Natural killer cell treated with Interleukin-12 subunit alpha and Interleukin-12 subunit beta and Interleukin-15 and Interleukin-18, amount 100 ng/mL, for 72 hours (primary cell): ENCODE measurements around the gene LYZL1. TPM values are rescaled to one million over a fixed set of nuclear protein-coding genes. Genes with fewer than 3 reads are reported as not detected.
"Not testable (repeated sequence)": the region's sequence is repeated elsewhere in the genome, so short reads cannot be mapped to it uniquely, and the experiment has no call there.

Source experiments
- ATAC-seq, 2 donors: fragments of 150-1000 bp; cut with Tn5 transposase in 1 of 2; sonication (Bioruptor Pico), chemical (Tn5 transposase) in 1 of 2; 2 replicates each; pipeline ENCODE4 v1.10.0; 2021
- DNase-seq: peaks from one replicate; pipeline ENCODE4 v3.0.0; 2022; ENCODE audit warnings: low spot score
- H3K27ac Mint-ChIP-seq, 2 donors: 1 replicate in 1 of 2; 2 replicates in 1 of 2; pipeline ENCODE4 v1.8.0; 2022; ENCODE audit warnings: mixed read lengths in 2 of 2, mild to moderate bottlenecking in 1 of 2, moderate library complexity in 1 of 2
- H3K27me3 Mint-ChIP-seq, 2 donors: 1 replicate in 1 of 2; 2 replicates in 1 of 2; pipeline ENCODE4 v1.8.0; 2022; ENCODE audit warnings: mixed read lengths in 2 of 2
- H3K36me3 Mint-ChIP-seq: one replicate; pipeline ENCODE4 v1.8.0; 2022; ENCODE audit warnings: mixed read lengths
- H3K4me1 Mint-ChIP-seq, 2 donors: 1 replicate in 1 of 2; 2 replicates in 1 of 2; pipeline ENCODE4 v1.8.0; 2022; ENCODE audit warnings: low read depth in 2 of 2, mixed read lengths in 2 of 2, mild to moderate bottlenecking in 1 of 2
- H3K4me3 Mint-ChIP-seq: one replicate; pipeline ENCODE4 v1.8.0; 2022; ENCODE audit warnings: mixed read lengths
- H3K9me3 Mint-ChIP-seq: 2 replicates; pipeline ENCODE4 v1.8.0; 2022; ENCODE audit warnings: mixed read lengths
- total RNA-seq, 2 donors: library from RNA; stranded (reverse); gene quantifications; one replicate each; pipeline ENCODE4 v1.2.3, GENCODE V29; 2022

Gene LYZL1
- total RNA-seq, 2 donors from 2014 or later: not detected

DNA sequence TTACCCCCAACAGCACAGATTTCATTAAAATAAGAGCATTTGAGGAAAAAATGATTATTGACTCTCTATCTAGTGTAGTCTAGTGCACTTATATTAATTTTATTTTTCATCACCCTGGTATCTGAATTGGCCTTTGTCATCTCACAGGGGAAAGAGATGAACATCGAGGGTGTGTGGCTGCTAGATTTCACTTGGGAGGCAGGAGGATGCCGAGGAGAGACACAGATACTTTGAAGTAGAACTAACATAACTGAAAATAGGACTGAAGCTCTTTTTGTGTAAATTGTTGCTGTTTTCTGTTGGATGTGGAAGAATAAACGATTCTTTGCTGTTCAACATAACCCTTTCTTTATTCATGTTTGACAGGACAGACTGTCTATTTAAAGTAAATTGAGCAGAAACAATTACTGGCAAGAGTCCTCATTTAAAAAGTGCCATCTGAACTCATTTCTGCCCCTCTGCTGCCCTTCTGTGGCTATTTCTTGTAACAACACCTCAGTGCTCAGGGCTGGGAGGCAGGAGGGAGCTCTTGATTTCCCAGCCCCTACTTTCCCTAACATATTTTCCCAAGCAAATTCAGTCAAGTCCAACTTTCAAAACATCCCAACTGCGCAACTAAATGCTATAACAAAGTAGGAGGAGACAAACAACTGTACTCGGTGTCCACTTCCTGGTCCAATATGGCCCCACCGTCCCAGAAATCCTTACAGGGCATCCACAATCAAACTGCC lies 15.6 kb downstream of the LYZL1 start:
- H3K27ac Mint-ChIP-seq: no peak overlapping the region
- no peak for DNase-seq
- no peaks in the 10 kb centered on the region for H3K4me1 Mint-ChIP-seq
- H3K4me3 Mint-ChIP-seq: no peak overlapping the region
- no peak for ATAC-seq
- peaks cover 12% of the 10 kb centered on the region for H3K9me3 Mint-ChIP-seq
- peaks cover 11% of the 10 kb centered on the region for H3K36me3 Mint-ChIP-seq
- peaks cover 26 to 31% of the 10 kb centered on the region in 2 donors for H3K27me3 Mint-ChIP-seq

DNA sequence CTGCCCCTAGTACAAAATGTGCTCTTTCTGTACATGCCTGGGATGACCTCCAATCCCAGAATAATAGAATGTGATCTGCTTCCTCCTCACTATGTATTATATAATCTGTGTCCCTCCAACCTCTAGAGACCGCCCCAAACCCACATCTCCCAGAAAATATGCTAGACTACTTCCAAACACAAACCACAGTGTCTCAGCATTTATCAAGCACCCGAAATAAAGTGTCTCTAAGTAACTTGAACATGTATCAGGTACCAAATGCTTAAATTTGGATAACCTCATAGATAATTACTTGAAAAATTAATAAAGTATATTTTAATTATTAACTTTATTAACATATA lies 16.1 kb downstream of the LYZL1 start:
- Mint-ChIP-seq H3K4me1 (no peaks in the 10 kb centered on the region), H3K4me3 (no peak overlapping the region), H3K27me3 (peaks cover 28 to 31% of the 10 kb centered on the region in 2 donors), H3K36me3 (peaks cover 11% of the 10 kb centered on the region), H3K9me3 (peaks cover 12% of the 10 kb centered on the region), H3K27ac (no peak overlapping the region)
- DNase-seq (no peak), ATAC-seq (no peak)

DNA sequence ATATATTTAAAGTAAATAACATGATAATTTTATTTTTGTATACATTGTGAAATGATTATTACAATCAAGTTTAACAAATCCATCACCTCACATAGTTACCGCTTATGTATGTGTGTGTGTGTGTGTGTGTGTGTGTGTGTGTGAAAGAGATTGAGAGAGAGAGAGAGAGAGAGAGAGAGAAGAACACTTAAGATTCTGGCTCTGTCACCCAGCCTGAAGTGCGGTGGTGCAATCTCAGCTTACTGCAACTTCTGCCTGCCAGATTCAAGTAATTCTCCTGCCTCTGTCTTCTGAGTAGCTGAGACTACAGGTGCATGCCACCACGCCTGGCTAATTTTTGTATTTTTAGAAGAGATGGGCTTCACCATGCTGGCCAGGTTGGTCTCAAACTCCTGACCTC lies 17.8 kb downstream of the LYZL1 start:
- Mint-ChIP-seq H3K27me3 (peaks cover 24 to 26% of the 10 kb centered on the region in 2 donors), H3K4me3 (no peak overlapping the region)

DNA sequence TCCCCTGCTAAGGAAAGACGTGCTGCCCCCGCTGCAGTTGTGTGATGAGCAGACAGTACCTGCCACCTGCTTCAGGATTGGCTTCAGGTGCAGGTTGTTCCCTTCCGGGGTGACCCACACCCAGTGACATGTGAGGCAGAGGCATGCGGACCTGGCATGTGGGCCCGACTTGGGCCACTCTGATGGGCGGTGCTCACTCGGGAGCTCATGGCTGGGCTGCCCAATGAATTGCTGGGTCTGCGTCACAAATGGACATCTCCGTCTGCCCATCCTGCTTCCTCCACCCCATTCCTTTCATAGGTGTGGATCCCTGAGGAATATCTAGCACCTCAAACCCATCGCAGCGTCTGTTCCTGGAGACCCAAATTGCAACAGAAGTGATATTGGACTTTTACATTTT lies 19.3 kb downstream of the LYZL1 start:
- H3K4me1 Mint-ChIP-seq, H3K36me3 Mint-ChIP-seq, ATAC-seq, H3K4me3 Mint-ChIP-seq, H3K9me3 Mint-ChIP-seq, DNase-seq, H3K27ac Mint-ChIP-seq: not testable (repeated sequence)
- H3K27me3 Mint-ChIP-seq: peaks cover 21% of the 10 kb centered on the region in 2 donors

More for the DNA sequence above, 17.8 kb downstream of the LYZL1 start:
- Mint-ChIP-seq H3K27ac (no peak overlapping the region), H3K36me3 (peaks cover 3% of the 10 kb centered on the region), H3K9me3 (peaks cover 4% of the 10 kb centered on the region), H3K4me1 (no peaks in the 10 kb centered on the region)
- DNase-seq (no peak), ATAC-seq (no peak)

DNA sequence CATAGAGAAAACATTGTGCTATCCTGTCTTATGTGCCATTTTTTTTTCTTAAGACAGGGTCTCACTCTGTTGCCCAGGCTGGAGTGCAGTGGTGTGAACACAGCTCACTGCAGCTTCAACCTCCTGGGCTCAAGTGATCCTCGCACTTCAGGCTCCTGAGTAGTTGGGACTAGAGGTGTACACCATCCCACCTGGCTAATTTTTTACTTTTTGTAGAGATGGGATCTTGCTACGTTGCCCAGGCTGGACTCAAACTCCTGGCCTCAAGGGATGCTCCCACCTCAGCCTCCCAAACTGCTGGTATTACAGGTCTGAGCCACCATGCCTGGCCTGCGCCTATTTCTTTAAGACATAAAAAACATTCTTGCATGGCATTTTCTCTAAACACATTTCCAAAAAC lies 20.6 kb downstream of the LYZL1 start:
- DNase-seq (no peak), ATAC-seq (no peak)
- Mint-ChIP-seq H3K27me3 (peaks cover 14 to 18% of the 10 kb centered on the region in 2 donors), H3K36me3 (no peaks in the 10 kb centered on the region), H3K27ac (no peak overlapping the region), H3K9me3 (no peaks in the 10 kb centered on the region), H3K4me1 (no peaks in the 10 kb centered on the region), H3K4me3 (no peak overlapping the region)

DNA sequence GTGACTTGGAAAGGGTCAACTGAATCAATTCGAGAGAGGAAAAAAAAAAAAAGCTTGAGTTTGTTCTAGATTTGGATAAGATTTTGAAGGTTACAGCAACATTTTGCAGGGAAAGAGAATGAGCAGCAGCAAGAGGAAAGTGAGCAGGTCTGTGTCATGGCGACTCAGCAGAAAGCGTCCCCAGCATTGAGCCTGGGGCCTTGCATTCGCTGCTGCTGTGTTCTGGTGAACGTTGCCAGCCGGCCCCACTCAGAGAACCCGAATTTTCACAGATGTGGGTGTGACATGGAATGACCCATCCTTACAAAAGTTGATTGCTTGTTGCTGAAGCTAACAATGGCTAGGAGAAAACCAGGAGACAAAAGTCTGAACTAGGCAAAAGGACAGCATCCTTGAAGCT lies 21.6 kb downstream of the LYZL1 start:
- not testable (repeated sequence) for H3K4me1 Mint-ChIP-seq, ATAC-seq, H3K4me3 Mint-ChIP-seq, DNase-seq, H3K27ac Mint-ChIP-seq, H3K36me3 Mint-ChIP-seq, H3K9me3 Mint-ChIP-seq
- peaks cover 12 to 14% of the 10 kb centered on the region in 2 donors for H3K27me3 Mint-ChIP-seq

DNA sequence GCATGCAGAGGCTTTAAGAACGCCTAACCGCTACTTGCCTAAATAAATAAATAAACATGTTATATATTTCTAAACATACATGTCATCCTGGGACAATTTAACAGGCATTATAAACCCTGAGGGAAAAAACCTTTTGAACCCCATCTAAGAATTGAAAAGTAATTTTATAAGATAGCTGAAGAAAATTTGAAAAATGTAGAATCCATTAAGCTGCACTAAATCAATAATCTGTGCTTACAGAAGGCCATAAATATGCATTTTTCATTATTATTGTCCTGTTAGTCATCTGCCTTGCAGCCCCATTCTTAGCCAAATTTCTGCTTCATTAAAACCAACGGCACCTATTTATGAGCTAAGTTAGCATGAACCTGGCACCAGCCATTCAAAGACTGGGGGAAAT lies 24.2 kb downstream of the LYZL1 start:
- Mint-ChIP-seq H3K4me1 (peaks cover 0 to under 1% of the 10 kb centered on the region in 2 donors), H3K4me3 (no peak overlapping the region), H3K27ac (no peak overlapping the region), H3K36me3 (no peaks in the 10 kb centered on the region), H3K9me3 (no peaks in the 10 kb centered on the region), H3K27me3 (peaks cover 8 to 12% of the 10 kb centered on the region in 2 donors)
- ATAC-seq (no peak), DNase-seq (no peak)

GRCh38 chr10:29314726-29315125 lies 25.9 kb downstream of the LYZL1 start:
- ATAC-seq: no peak

GRCh38 chr10:29315814-29316213 lies 26.9 kb downstream of the LYZL1 start:
- Mint-ChIP-seq H3K4me1 (peaks cover 0 to 6% of the 10 kb centered on the region in 2 donors), H3K9me3 (no peaks in the 10 kb centered on the region), H3K36me3 (no peaks in the 10 kb centered on the region), H3K27me3 (peaks cover 12 to 16% of the 10 kb centered on the region in 2 donors), H3K27ac (no peak overlapping the region), H3K4me3 (no peak overlapping the region)
- no peak for ATAC-seq
- DNase-seq: no peak

More at GRCh38 chr10:29314726-29315125, 25.9 kb downstream of the LYZL1 start:
- Mint-ChIP-seq H3K27ac (no peak overlapping the region), H3K9me3 (no peaks in the 10 kb centered on the region), H3K4me3 (no peak overlapping the region), H3K27me3 (peaks cover 16 to 22% of the 10 kb centered on the region in 2 donors), H3K4me1 (peaks cover 0 to 6% of the 10 kb centered on the region in 2 donors), H3K36me3 (no peaks in the 10 kb centered on the region)
- DNase-seq: no peak

GRCh38 chr10:29316308-29317026 lies 27.6 kb downstream of the LYZL1 start:
- Mint-ChIP-seq H3K4me3 (no peak overlapping the region), H3K27ac (no peak overlapping the region), H3K9me3 (no peaks in the 10 kb centered on the region), H3K27me3 (peaks cover 12 to 17% of the 10 kb centered on the region in 2 donors), H3K4me1 (peaks cover 0 to 6% of the 10 kb centered on the region in 2 donors), H3K36me3 (no peaks in the 10 kb centered on the region)
- no peak for DNase-seq
- ATAC-seq: no peak

- Mint-ChIP-seq H3K4me1 (peaks cover 0 to 6% of the 10 kb centered on the region in 2 donors), H3K9me3 (no peaks in the 10 kb centered on the region), H3K27me3 (peaks cover 12 to 23% of the 10 kb centered on the region in 2 donors), H3K36me3 (no peaks in the 10 kb centered on the region), H3K4me3 (no peak overlapping the region), H3K27ac (no peak overlapping the region)
- DNase-seq: no peak
- no peak for ATAC-seq
Observed at GRCh38 chr10:29317027-29317420, 28.2 kb downstream of the LYZL1 start.

GRCh38 chr10:29317423-29318021 lies 28.7 kb downstream of the LYZL1 start:
- Mint-ChIP-seq H3K4me3 (no peak overlapping the region), H3K27ac (no peak overlapping the region), H3K36me3 (no peaks in the 10 kb centered on the region), H3K4me1 (peaks cover 0 to 6% of the 10 kb centered on the region in 2 donors), H3K27me3 (peaks cover 12 to 23% of the 10 kb centered on the region in 2 donors), H3K9me3 (no peaks in the 10 kb centered on the region)
- no peak for ATAC-seq
- DNase-seq: no peak

GRCh38 chr10:29318141-29319071 lies 29.5 kb downstream of the LYZL1 start:
- H3K4me3 Mint-ChIP-seq: peak overlapping the region; percentile 11
- peaks cover 12 to 23% of the 10 kb centered on the region in 2 donors for H3K27me3 Mint-ChIP-seq
- H3K9me3 Mint-ChIP-seq, H3K27ac Mint-ChIP-seq, DNase-seq, H3K4me1 Mint-ChIP-seq, H3K36me3 Mint-ChIP-seq: not testable (repeated sequence)
- peak; percentile 47 to 76 for ATAC-seq
